Bronchial epithelial cell (primary cell): ENCODE results near the gene PTPRN2. TPM values are rescaled to one million over a fixed set of nuclear protein-coding genes. Genes with fewer than 3 reads are reported as not detected.

Source experiments
- DNase-seq: peaks from one replicate; pipeline ENCODE4 v3.0.0-alpha.2; 2010; ENCODE audit warnings: low read depth
- FAIRE-seq: peaks from 2 replicates; lab custom pipeline; 2011; peaks lifted over from hg19 to GRCh38; lab: Jason Lieb, UNC
- H3K27me3 ChIP-seq: 2 replicates; pipeline ENCODE4 v1.5.1; 2011; ENCODE audit warnings: low read length; ENCODE audit not compliant: control insufficient read depth, insufficient read depth
- H3K36me3 ChIP-seq: 2 replicates; pipeline ENCODE4 v1.5.1; 2011; ENCODE audit warnings: low read length; ENCODE audit not compliant: control insufficient read depth, insufficient read depth
- H3K4me3 ChIP-seq: 2 replicates; pipeline ENCODE4 v1.5.1; 2011; ENCODE audit warnings: mild to moderate bottlenecking, low read depth, low read length, control low read depth
- CTCF ChIP-seq: IDR thresholded peaks from 2 replicates; pipeline ENCODE4 v1.5.1; 2011; ENCODE audit warnings: mild to moderate bottlenecking, moderate library complexity, low read length, control low read depth, inconsistent platforms; ENCODE audit not compliant: insufficient read depth, severe bottlenecking
- total RNA-seq: library from RNA; depleted of rRNA; stranded (reverse); fragments of >200 nt; gene quantifications from 2 replicates; pipeline ENCODE4 v1.2.1, GENCODE V29; 2014

Gene PTPRN2
- total RNA-seq, 1 donor from 2014 or later: 1.1 TPM

GRCh38 chr7:157793973-157794745, 793.5 kb downstream of the PTPRN2 start:
- no peak overlapping the region for H3K4me3 ChIP-seq
- DNase-seq (no peak), FAIRE-seq (no peak)
- no peak for TF ChIP-seq CTCF
- no peaks in the 10 kb centered on the region for H3K27me3 ChIP-seq
- H3K36me3 ChIP-seq: no peaks in the 10 kb centered on the region

- H3K4me3 ChIP-seq: no peak overlapping the region
- DNase-seq: no peak
- TF ChIP-seq CTCF: no peak
- H3K36me3 ChIP-seq: no peaks in the 10 kb centered on the region
- H3K27me3 ChIP-seq: no peaks in the 10 kb centered on the region
- no peak for FAIRE-seq
These were observed 794.6 kb downstream of the PTPRN2 start for GRCh38 chr7:157793087-157793353.

- Histone ChIP-seq H3K27me3 (no peaks in the 10 kb centered on the region), H3K4me3 (no peak overlapping the region), H3K36me3 (no peaks in the 10 kb centered on the region)
- FAIRE-seq (no peak), DNase-seq (no peak)
- TF ChIP-seq CTCF: no peak
These were observed 795.2 kb downstream of the PTPRN2 start for GRCh38 chr7:157792241-157793086.

- DNase-seq (no peak), FAIRE-seq (no peak)
- Histone ChIP-seq H3K4me3 (no peak overlapping the region), H3K27me3 (no peaks in the 10 kb centered on the region), H3K36me3 (no peaks in the 10 kb centered on the region)
- TF ChIP-seq CTCF: no peak
These were observed 796.0 kb downstream of the PTPRN2 start for GRCh38 chr7:157791666-157792065.

GRCh38 chr7:157791261-157791660, 796.4 kb downstream of the PTPRN2 start:
- H3K36me3 ChIP-seq: no peaks in the 10 kb centered on the region
- no peak for FAIRE-seq
- H3K4me3 ChIP-seq: no peak overlapping the region
- no peaks in the 10 kb centered on the region for H3K27me3 ChIP-seq
- DNase-seq: no peak
- no peak for TF ChIP-seq CTCF
